A549 (cell line): ENCODE data around the gene P4HA2.

ENCODE experiments used
- CEBPB ChIP-seq, 2 experiments: fragments of >200 bp in 1 of 2; sonication (Bioruptor Twin) in 1 of 2; formaldehyde crosslinking in 1 of 2; IDR thresholded peaks; 2 replicates each; pipeline ENCODE4 v1.6.1; 2012 to 2016
- CTCF ChIP-seq: fragments of >200 bp; sonication (Bioruptor Twin); formaldehyde crosslinking; IDR thresholded peaks from 3 replicates; pipeline ENCODE4 v1.5.1; 2016
- ELK1 ChIP-seq: fragments of 150-350 bp; IDR thresholded peaks from 2 replicates; pipeline ENCODE4 v1.6.1; 2014; ENCODE audit warnings: low read depth, mild to moderate bottlenecking, low read length
- ESRRA ChIP-seq: fragments of 150-350 bp; IDR thresholded peaks from 2 replicates; pipeline ENCODE4 v1.6.1; 2014; ENCODE audit warnings: mild to moderate bottlenecking, low read length, borderline replicate concordance
- MAFK ChIP-seq: fragments of 450-650 bp; IDR thresholded peaks from 2 replicates; pipeline ENCODE4 v1.6.1; 2014; ENCODE audit not compliant: partially characterized antibody
- MAX ChIP-seq: IDR thresholded peaks from 2 replicates; pipeline ENCODE4 v1.6.1; 2012
- PBX3 ChIP-seq: IDR thresholded peaks from 2 replicates; pipeline ENCODE4 v1.6.1; 2012
- POLR2A ChIP-seq: IDR thresholded peaks from 2 replicates; pipeline ENCODE4 v1.6.1; 2012; ENCODE audit warnings: mild to moderate bottlenecking, low read length
- RCOR1 ChIP-seq: fragments of 150-350 bp; IDR thresholded peaks from 2 replicates; pipeline ENCODE4 v1.6.1; 2014; ENCODE audit warnings: antibody characterized with exemption, low read length, low read depth
- SMC3 ChIP-seq: fragments of >200 bp; sonication (Bioruptor Twin); formaldehyde crosslinking; IDR thresholded peaks from 3 replicates; pipeline ENCODE4 v1.6.1; 2018; ENCODE audit warnings: inconsistent platforms

GRCh38 chr5:132203916-132204315, 23.7 kb downstream of the P4HA2 start:
- TF ChIP-seq PBX3 (no peak), ELK1 (no peak), CEBPB (IDR thresholded peaks at IDR 0.05) (no peak), CTCF (no peak), RCOR1 (no peak), POLR2A (no peak), MAX (no peak), SMC3 (no peak), MAFK (no peak), ESRRA (no peak)
